Measurements from ENCODE around the gene R3HDM2. TPM values are rescaled to one million over a fixed set of nuclear protein-coding genes. Genes with fewer than 3 reads are reported as not detected.
"Not testable (repeated sequence)": the region's sequence is repeated elsewhere in the genome, so short reads cannot be mapped to it uniquely, and the experiment has no call there.

The R3HDM2 gene
- total RNA-seq, 1 donor from 2014 or later = 17.1 TPM

DNA sequence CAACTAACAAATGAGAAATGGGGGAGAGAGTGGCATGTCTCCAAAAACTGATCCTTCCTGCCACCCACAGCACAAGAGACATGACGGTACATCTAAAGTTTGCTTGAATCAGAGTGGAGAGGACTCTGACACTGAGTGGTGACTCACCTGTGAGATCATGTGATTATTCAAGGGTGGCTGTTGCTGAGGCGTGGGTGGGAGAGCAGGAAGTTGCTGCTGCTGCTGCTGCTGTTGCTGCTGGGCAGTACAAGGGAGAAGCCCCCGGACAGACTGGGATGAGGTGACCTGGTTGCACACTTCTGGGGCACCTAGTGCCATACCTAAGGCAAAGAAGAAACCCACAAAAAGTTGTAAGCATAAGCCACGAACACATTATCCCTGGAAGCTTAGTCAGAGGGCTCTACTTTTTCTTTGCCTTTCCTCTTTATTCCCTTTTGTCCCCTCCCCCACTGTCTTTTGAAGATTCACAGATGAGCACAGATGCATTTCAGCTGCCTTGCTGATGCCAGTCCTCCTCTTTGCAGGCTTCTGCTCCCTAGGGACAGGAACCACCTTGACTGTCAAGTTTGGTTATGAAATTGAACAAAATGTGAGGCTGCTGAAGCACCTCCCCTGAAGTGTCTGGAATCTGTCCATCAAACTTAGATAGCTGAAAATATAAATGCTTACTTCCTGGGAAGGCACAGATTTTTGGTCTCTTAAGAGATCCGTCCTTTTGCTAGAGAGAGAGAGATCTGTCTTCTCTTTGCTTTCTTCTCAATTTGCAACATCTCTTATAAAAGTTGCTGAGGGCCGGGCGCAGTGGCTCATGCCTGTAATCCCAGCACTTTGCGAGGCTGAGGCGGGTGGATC lies 150.4 kb downstream of the R3HDM2 start:
- peak in 1 of 2 donors; percentile 36 for DNase-seq (ENCODE audit: low spot score in 2 of 2)

DNA sequence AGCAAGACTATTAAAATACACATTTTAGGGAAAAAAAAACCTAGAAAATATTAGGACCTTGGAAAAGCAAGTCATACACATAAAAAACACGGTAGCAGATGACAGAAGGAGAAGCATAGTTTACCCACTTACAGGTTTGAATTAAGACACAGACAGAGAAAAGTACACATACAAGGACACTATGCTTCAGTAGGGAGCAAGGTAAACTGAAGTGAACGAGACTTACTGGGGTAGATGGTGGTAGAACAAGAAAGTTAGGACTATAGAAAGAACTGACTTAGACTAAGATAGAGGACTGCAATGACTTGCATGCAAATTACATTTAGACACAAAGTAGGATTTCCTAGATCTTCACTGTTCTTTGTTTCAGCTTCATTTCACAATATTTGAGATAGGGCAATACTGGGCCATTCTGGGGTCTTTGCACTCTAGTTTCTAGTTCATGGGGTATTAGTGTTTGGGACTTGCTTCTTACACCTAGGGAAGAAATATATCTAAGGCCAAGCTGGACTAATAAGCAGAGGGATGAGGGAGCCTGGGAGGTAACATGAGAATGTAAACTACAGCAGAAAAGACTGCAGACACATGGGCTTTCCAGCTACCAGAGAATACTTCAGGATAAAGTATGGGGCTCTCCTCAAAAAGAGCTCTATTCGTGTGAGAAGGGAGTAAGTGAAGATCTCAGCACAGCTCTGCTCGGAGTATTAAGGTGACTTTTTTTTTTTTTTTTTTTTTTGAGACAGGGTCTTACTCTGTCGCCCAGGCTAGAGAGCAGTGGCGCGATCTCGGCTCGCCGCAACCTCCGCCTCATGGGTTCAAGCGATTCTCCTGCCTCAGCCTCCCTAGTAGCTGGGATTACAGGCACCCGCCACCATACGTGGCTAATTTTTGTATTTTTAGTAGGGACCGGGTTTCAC lies 152.1 kb downstream of the R3HDM2 start:
- no peak for FAIRE-seq
- no peak for DNase-seq (ENCODE audit: low spot score in 2 of 2)

More for the DNA sequence above, 150.4 kb downstream of the R3HDM2 start:
- no peak for FAIRE-seq

GRCh38 chr12:57276935-57277563 lies 153.8 kb downstream of the R3HDM2 start:
- DNase-seq (ENCODE audit: low spot score in 2 of 2) (no peak), FAIRE-seq (no peak)

DNA sequence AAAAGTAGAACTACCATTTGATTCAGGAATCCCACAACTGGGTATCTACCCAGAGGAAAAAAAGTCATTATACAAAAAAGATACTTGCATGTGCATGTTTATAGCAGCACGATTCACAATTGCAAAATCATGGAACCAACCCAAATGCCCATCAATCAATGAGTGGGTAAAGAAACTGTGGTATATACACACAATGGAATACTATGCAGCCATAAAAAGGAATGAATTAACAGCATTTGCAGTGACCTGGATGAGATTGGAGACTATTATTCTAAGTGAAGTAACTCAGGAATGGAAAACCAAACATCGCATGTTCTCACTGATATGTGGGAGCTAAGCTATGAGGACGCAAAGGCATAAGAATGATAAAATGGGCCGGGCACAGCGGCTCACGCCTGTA lies 154.6 kb downstream of the R3HDM2 start:
- DNase-seq (ENCODE audit: low spot score in 2 of 2); FAIRE-seq: not testable (repeated sequence)

- DNase-seq (ENCODE audit: low spot score in 2 of 2) = no peak
Observed at GRCh38 chr12:57273516-57273915, 157.3 kb downstream of the R3HDM2 start.

GRCh38 chr12:57272337-57273151 lies 158.3 kb downstream of the R3HDM2 start:
- no peak for DNase-seq (ENCODE audit: low spot score in 2 of 2)
- no peak for FAIRE-seq

More at GRCh38 chr12:57273516-57273915, 157.3 kb downstream of the R3HDM2 start:
- FAIRE-seq = no peak

GRCh38 chr12:57270966-57271470 lies 159.8 kb downstream of the R3HDM2 start:
- no peak for DNase-seq (ENCODE audit: low spot score in 2 of 2)
- FAIRE-seq = no peak

- FAIRE-seq = no peak
Observed at GRCh38 chr12:57268264-57268663, 162.6 kb downstream of the R3HDM2 start.

DNA sequence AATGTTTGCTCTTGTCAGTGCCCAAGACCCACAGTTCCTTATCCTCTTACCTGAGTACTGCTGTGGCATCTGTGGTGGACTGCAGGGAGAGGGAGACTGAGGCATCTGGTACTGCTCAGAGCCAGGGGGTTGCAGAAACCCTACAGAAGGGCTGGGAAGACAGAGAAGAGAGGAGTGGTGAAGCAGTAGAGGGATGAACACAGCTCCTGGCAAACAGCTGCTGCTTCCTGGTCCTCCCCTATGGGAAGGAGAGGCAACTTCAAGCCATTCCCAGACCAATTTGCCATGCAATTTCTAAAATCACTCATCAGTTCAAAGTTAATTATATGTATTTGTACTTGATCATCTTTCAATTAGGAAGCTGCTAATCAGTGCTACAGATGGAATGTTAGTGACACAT lies 164.2 kb downstream of the R3HDM2 start:
- DNase-seq (ENCODE audit: low spot score in 2 of 2) (no peak), FAIRE-seq (no peak)

More at GRCh38 chr12:57268264-57268663, 162.6 kb downstream of the R3HDM2 start:
- no peak for DNase-seq (ENCODE audit: low spot score in 2 of 2)

DNA sequence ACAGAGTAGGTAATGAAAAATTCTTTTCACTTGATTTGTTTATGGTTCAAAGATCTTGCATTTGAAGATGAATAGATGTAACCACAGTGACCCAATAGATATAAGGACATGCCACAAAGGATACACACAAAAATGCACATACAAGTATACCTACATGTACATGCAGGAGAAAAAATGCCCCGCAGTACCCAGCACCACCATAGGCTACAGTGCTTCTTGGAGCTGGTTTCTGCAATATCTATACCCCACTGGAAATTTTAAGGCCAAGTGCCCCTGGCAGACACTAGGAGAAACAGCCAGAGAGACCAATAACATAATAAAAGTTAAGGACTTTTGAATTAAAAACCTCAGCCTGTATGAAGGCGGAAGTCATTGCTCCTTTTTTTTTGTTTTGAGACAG lies 167.7 kb downstream of the R3HDM2 start:
- DNase-seq (ENCODE audit: low spot score in 2 of 2) = no peak
- FAIRE-seq = no peak

GRCh38 chr12:57262126-57262822 lies 168.6 kb downstream of the R3HDM2 start:
- FAIRE-seq (no peak), DNase-seq (ENCODE audit: low spot score in 2 of 2) (no peak)

GRCh38 chr12:57261428-57261865 lies 169.4 kb downstream of the R3HDM2 start:
- no peak for FAIRE-seq

DNA sequence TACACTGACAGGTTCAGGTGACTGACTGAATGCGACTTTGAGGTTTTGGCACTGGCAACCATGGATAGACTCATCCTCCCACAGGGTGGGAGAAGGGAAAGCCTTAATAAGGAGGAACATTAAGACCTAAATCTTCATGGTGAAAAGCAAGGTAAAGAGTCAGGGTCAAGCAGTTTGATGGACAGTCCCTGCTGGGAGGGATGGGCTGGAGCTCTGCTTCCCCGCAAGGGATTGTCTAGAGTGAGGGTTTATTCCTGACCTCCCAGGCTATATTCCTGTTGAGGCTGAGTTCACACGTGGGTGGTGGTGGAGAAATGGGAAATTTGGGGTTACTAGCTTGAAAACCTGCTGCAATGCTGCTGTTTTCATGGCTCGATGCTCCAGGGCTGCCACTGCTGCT lies 170.5 kb downstream of the R3HDM2 start:
- no peak for DNase-seq (ENCODE audit: low spot score in 2 of 2)
- no peak for FAIRE-seq

More at GRCh38 chr12:57261428-57261865, 169.4 kb downstream of the R3HDM2 start:
- DNase-seq (ENCODE audit: low spot score in 2 of 2) = no peak

DNA sequence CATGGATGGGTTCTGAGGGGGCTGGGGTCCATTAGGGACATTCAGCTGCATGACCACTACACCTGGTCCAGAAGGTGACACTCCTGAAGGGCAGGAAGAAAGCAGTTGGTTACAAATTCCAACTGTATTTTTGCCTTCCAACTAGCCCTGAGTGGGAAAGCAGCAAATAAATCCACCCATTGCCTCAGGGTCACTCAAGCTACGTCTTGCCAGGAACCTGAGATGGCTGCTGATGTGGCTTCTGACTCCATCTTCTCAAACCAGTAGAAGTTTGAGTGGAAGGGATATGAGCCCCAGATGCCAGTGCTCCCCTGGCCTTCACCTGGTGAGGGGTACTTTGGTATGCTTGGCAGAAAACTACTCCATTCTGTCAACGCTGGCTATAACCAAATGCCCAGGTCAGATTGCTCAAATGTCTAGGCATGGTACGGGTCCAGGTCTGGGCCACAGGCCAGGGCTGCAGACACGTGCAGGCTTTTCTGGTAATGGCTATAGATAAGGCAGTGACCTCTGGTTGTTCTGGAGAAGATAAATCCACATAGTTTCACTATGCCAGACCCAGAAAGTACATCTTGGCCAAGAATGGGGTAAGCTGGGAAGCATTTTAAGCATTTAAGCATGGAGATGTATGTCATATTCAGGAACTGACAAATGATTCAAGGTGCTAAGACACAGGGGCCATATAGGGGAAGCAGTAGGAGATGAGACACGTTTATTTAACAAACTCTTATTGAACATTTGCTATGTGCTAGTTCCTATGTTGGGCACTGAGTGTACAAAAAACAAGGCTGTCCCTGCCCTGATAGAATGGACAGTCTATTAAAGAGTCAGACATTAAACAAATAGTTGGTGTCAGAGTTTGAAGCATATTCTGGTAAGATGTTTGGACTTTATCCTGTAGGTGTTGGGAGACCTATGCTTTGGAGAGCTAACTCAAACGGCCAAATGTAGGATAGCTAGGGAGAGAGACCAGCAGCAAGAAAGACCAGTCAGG lies 171.6 kb downstream of the R3HDM2 start:
- FAIRE-seq (no peak), DNase-seq (ENCODE audit: low spot score in 2 of 2) (no peak)

- DNase-seq (ENCODE audit: low spot score in 2 of 2) (no peak), FAIRE-seq (no peak)
Observed at GRCh38 chr12:57255916-57256315, 174.9 kb downstream of the R3HDM2 start.

- DNase-seq (ENCODE audit: low spot score in 2 of 2) (no peak), FAIRE-seq (no peak)
Observed at GRCh38 chr12:57254506-57255280, 176.2 kb downstream of the R3HDM2 start.

GRCh38 chr12:57250956-57251355 lies 179.9 kb downstream of the R3HDM2 start, which contains the start of gene STAC3:
STAC3 (minus strand) TSS chr12:57251187; CDS start chr12:57249636, 1,551 bp downstream.
- no peak for DNase-seq (ENCODE audit: low spot score in 2 of 2)
- no peak for FAIRE-seq

All from frontal cortex (tissue), 4 donors.